Liver (tissue), 9 donors: ENCODE results near the gene CYP4F11. TPM values are rescaled to one million over a fixed set of nuclear protein-coding genes. Genes with fewer than 3 reads are reported as not detected.
A peak's percentile ranks its signal among the peaks of the same experiment; 100 is the strongest.

Source experiments
- DNase-seq: peaks from one replicate; pipeline ENCODE4 v3.0.0-alpha.2; 2017; ENCODE audit warnings: low spot score
- H3K27ac ChIP-seq, 2 donors: one replicate each; pipeline ENCODE4 v1.7.0; 2013; ENCODE audit warnings: inconsistent platforms in 2 of 2, low read length in 2 of 2, control low read depth in 1 of 2, low read depth in 1 of 2, mild to moderate bottlenecking in 1 of 2
- H3K27me3 ChIP-seq, 4 donors: one replicate each; pipeline versions ENCODE4 v1.6.1 to v1.7.0; 2013; ENCODE audit warnings: low read length in 3 of 4, inconsistent platforms in 1 of 4, mild to moderate bottlenecking in 1 of 4, moderate library complexity in 1 of 4; ENCODE audit not compliant: control insufficient read depth in 4 of 4, insufficient read depth in 4 of 4
- H3K36me3 ChIP-seq, 4 donors: one replicate each; pipeline versions ENCODE4 v1.6.1 to v1.7.0; 2013; ENCODE audit warnings: low read length in 3 of 4, mild to moderate bottlenecking in 3 of 4, low read depth in 1 of 4, moderate library complexity in 1 of 4; ENCODE audit not compliant: control insufficient read depth in 4 of 4, insufficient read depth in 3 of 4
- H3K4me1 ChIP-seq, 4 donors: one replicate each; pipeline versions ENCODE4 v1.6.1 to v1.7.0; 2013; ENCODE audit warnings: low read length in 3 of 4, mild to moderate bottlenecking in 3 of 4, moderate library complexity in 1 of 4; ENCODE audit not compliant: control insufficient read depth in 4 of 4, insufficient read depth in 4 of 4
- H3K4me3 ChIP-seq, 3 donors: one replicate each; pipeline versions ENCODE4 v1.6.1 to v1.7.0; 2013; ENCODE audit warnings: low read length in 3 of 3, control low read depth in 1 of 3, low read depth in 1 of 3, mild to moderate bottlenecking in 1 of 3
- H3K9ac ChIP-seq, 2 donors: one replicate each; pipeline ENCODE4 v1.7.0; 2013; ENCODE audit warnings: low read length in 2 of 2, mild to moderate bottlenecking in 2 of 2, moderate library complexity in 2 of 2, control low read depth in 1 of 2, low read depth in 1 of 2
- H3K9me3 ChIP-seq, 4 donors: one replicate each; pipeline versions ENCODE4 v1.6.1 to v1.7.0; 2013; ENCODE audit warnings: low read length in 3 of 4; ENCODE audit not compliant: control insufficient read depth in 4 of 4
- ATF3 ChIP-seq: IDR thresholded peaks from 2 replicates; pipeline ENCODE4 v1.6.1; 2016; ENCODE audit warnings: antibody characterized with exemption
- EGR1 ChIP-seq, 2 donors: IDR thresholded peaks; 2 replicates each; pipeline ENCODE4 v1.6.1; 2016 to 2018; ENCODE audit warnings: antibody characterized with exemption in 2 of 2, low read depth in 2 of 2
- FOXA1 ChIP-seq: IDR thresholded peaks from 2 replicates; pipeline ENCODE4 v1.6.1; 2016; ENCODE audit warnings: antibody characterized with exemption
- FOXA2 ChIP-seq: IDR thresholded peaks from 2 replicates; pipeline ENCODE4 v1.6.1; 2016; ENCODE audit warnings: antibody characterized with exemption
- GABPA ChIP-seq, 2 donors: IDR thresholded peaks in 1 of 2; conservative IDR thresholded peaks in 1 of 2; 2 replicates each; pipeline ENCODE4 v1.6.1; 2016; ENCODE audit warnings: antibody characterized with exemption in 2 of 2, mild to moderate bottlenecking in 1 of 2, moderate library complexity in 1 of 2
- JUND ChIP-seq, 2 donors: IDR thresholded peaks; 2 replicates each; pipeline ENCODE4 v1.6.1; 2016; ENCODE audit warnings: antibody characterized with exemption in 2 of 2
- NR2F2 ChIP-seq: IDR thresholded peaks from 2 replicates; pipeline ENCODE4 v1.6.1; 2016; ENCODE audit warnings: antibody characterized with exemption
- RAD21 ChIP-seq, 2 donors: IDR thresholded peaks; 2 replicates each; pipeline ENCODE4 v1.6.1; 2016; ENCODE audit warnings: antibody characterized with exemption in 2 of 2, mild to moderate bottlenecking in 2 of 2
- RXRA ChIP-seq, 2 donors: IDR thresholded peaks; 2 replicates each; pipeline ENCODE4 v1.6.1; 2017 to 2018; ENCODE audit warnings: antibody characterized with exemption in 2 of 2, mild to moderate bottlenecking in 1 of 2
- SP1 ChIP-seq: IDR thresholded peaks from 2 replicates; pipeline ENCODE4 v1.6.1; 2018; ENCODE audit warnings: antibody characterized with exemption, mild to moderate bottlenecking
- TAF1 ChIP-seq: conservative IDR thresholded peaks from 2 replicates; pipeline ENCODE4 v1.6.1; 2016; ENCODE audit warnings: antibody characterized with exemption, mild to moderate bottlenecking
- YY1 ChIP-seq: IDR thresholded peaks from 2 replicates; pipeline ENCODE4 v1.6.1; 2016; ENCODE audit warnings: antibody characterized with exemption, mild to moderate bottlenecking
- WGBS: extraction: QIAGEN DNeasy Blood & Tissue Kit; methylation state at CpG from one replicate; pipeline ENCODE4 v1.1.7; 2013; 5-methylcytosine and 5-hydroxymethylcytosine counted together
- polyA plus RNA-seq, 2 donors: library from polyadenylated mRNA; stranded (reverse) in 1 of 2; unstranded in 1 of 2; fragments of 200-250 nt in 1 of 2; fragments of >200 nt in 1 of 2; fragmentation: Nextera tagmentation in 1 of 2; extraction: Ambion mirVana in 1 of 2; gene quantifications; one replicate each; pipeline versions ENCODE4 v1.2.1 to v1.2.3, GENCODE V29; 2013 to 2015
- total RNA-seq, 2 donors: library from RNA; depleted of rRNA; stranded (reverse); fragments of >200 nt; gene quantifications; one replicate each; pipeline ENCODE4 v1.2.3, GENCODE V29; 2014
- TF ChIP-seq, protein P1 (sequence below): IDR thresholded peaks from 2 replicates; pipeline ENCODE4 v1.6.1; 2016; ENCODE audit warnings: antibody characterized with exemption
- TF ChIP-seq, protein P2 (sequence below): IDR thresholded peaks from 2 replicates; pipeline ENCODE4 v1.6.1; 2016; ENCODE audit warnings: antibody characterized with exemption, mild to moderate bottlenecking
- TF ChIP-seq, protein P3 (sequence below): fragments of 150-350 bp; IDR thresholded peaks from 2 replicates; pipeline ENCODE4 v1.5.1; 2017; ENCODE audit warnings: improper control_type of control experiment, low read depth, low read length; ENCODE audit not compliant: missing input control
- TF ChIP-seq, protein P4 (sequence below): IDR thresholded peaks from 2 replicates; pipeline ENCODE4 v1.6.1; 2016; ENCODE audit warnings: antibody characterized with exemption
- donor health status: healthy.
- donor health status: healthy.
- donor health status: healthy.
- donor health status: healthy.
- donor health status: healthy.

CYP4F11 gene
- total and polyA plus RNA-seq, 4 donors, result 2.1 to 77.4 (median 32.3) TPM

- Histone ChIP-seq H3K36me3 (peaks cover 0 to 2% (median 0%) of the 10 kb centered on the region in 4 donors), H3K9ac (peak overlapping the region in 1 of 2 donors; percentile 21), H3K4me3 (peak overlapping the region; percentile 42 to 69 (median 63)), H3K27ac (peak overlapping the region; percentile 39 to 70), H3K9me3 (no peaks in the 10 kb centered on the region), H3K4me1 (peaks cover 5 to 43% (median 19%) of the 10 kb centered on the region in 4 donors), H3K27me3 (no peaks in the 10 kb centered on the region)
- TF ChIP-seq RXRA (IDR thresholded peaks at IDR 0.05) (no peak), FOXA2 (no peak), NR2F2 (no peak), TAF1 (no peak), GABPA (IDR thresholded peaks at IDR 0.05 in 1 of 2, conservative IDR thresholded peaks at IDR 0.05 in 1 of 2) (no peak), YY1 (no peak), FOXA1 (no peak), EGR1 (IDR thresholded peaks at IDR 0.05; ENCODE audit: low read depth in 2 of 2) (no peak), JUND (IDR thresholded peaks at IDR 0.05) (no peak), ATF3 (no peak), RAD21 (IDR thresholded peaks at IDR 0.05) (no peak), SP1 (no peak)
- TF ChIP-seq, protein P1, sequence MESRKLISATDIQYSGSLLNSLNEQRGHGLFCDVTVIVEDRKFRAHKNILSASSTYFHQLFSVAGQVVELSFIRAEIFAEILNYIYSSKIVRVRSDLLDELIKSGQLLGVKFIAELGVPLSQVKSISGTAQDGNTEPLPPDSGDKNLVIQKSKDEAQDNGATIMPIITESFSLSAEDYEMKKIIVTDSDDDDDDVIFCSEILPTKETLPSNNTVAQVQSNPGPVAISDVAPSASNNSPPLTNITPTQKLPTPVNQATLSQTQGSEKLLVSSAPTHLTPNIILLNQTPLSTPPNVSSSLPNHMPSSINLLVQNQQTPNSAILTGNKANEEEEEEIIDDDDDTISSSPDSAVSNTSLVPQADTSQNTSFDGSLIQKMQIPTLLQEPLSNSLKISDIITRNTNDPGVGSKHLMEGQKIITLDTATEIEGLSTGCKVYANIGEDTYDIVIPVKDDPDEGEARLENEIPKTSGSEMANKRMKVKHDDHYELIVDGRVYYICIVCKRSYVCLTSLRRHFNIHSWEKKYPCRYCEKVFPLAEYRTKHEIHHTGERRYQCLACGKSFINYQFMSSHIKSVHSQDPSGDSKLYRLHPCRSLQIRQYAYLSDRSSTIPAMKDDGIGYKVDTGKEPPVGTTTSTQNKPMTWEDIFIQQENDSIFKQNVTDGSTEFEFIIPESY, result no peak
- TF ChIP-seq, protein P2, sequence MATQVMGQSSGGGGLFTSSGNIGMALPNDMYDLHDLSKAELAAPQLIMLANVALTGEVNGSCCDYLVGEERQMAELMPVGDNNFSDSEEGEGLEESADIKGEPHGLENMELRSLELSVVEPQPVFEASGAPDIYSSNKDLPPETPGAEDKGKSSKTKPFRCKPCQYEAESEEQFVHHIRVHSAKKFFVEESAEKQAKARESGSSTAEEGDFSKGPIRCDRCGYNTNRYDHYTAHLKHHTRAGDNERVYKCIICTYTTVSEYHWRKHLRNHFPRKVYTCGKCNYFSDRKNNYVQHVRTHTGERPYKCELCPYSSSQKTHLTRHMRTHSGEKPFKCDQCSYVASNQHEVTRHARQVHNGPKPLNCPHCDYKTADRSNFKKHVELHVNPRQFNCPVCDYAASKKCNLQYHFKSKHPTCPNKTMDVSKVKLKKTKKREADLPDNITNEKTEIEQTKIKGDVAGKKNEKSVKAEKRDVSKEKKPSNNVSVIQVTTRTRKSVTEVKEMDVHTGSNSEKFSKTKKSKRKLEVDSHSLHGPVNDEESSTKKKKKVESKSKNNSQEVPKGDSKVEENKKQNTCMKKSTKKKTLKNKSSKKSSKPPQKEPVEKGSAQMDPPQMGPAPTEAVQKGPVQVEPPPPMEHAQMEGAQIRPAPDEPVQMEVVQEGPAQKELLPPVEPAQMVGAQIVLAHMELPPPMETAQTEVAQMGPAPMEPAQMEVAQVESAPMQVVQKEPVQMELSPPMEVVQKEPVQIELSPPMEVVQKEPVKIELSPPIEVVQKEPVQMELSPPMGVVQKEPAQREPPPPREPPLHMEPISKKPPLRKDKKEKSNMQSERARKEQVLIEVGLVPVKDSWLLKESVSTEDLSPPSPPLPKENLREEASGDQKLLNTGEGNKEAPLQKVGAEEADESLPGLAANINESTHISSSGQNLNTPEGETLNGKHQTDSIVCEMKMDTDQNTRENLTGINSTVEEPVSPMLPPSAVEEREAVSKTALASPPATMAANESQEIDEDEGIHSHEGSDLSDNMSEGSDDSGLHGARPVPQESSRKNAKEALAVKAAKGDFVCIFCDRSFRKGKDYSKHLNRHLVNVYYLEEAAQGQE, result no peak
- TF ChIP-seq, protein P3, sequence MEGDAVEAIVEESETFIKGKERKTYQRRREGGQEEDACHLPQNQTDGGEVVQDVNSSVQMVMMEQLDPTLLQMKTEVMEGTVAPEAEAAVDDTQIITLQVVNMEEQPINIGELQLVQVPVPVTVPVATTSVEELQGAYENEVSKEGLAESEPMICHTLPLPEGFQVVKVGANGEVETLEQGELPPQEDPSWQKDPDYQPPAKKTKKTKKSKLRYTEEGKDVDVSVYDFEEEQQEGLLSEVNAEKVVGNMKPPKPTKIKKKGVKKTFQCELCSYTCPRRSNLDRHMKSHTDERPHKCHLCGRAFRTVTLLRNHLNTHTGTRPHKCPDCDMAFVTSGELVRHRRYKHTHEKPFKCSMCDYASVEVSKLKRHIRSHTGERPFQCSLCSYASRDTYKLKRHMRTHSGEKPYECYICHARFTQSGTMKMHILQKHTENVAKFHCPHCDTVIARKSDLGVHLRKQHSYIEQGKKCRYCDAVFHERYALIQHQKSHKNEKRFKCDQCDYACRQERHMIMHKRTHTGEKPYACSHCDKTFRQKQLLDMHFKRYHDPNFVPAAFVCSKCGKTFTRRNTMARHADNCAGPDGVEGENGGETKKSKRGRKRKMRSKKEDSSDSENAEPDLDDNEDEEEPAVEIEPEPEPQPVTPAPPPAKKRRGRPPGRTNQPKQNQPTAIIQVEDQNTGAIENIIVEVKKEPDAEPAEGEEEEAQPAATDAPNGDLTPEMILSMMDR, result no peak
- TF ChIP-seq, protein P4, sequence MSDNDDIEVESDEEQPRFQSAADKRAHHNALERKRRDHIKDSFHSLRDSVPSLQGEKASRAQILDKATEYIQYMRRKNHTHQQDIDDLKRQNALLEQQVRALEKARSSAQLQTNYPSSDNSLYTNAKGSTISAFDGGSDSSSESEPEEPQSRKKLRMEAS, result no peak
- DNase-seq, result no peak
- WGBS, result 44% methylated on average over 16 of the region's 16 CpGs
Measured at GRCh38 chr19:15897026-15897737, 37.1 kb downstream of the CYP4F11 start.
